ENCODE data around the gene ZNF330.

DNA sequence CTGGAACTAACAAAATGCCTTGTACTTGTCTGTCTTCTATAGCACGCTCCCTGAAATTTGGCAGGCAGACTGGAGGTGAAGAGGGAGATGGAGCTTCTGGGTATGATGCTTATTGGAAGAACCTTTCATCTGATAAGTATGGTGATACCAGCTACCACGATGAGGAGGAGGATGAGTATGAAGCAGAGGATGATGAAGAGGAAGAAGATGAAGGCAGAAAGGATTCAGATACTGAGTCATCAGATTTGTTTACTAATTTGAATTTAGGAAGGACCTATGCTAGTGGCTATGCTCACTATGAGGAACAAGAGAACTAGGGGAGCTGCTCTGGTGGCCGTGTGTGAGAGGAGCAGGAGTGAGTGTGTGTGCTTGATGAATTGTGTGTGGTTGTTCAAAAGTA lies 13.0 kb downstream of the ZNF330 start:
- TF ChIP-seq CTCF (IDR thresholded peaks at IDR 0.05) (no peak), POLR2A (IDR thresholded peaks at IDR 0.05) (no peak)
